ENCODE data around the gene BTBD19.

The BTBD19 gene

GRCh38 chr1:44857446-44857845, 49.1 kb downstream of the BTBD19 start:
- no peak for DNase-seq

- DNase-seq: no peak
These were observed 52.0 kb downstream of the BTBD19 start for GRCh38 chr1:44860331-44860730.

- DNase-seq: no peak
These were observed 52.6 kb downstream of the BTBD19 start for GRCh38 chr1:44860891-44861425.

GRCh38 chr1:44862829-44863401, 54.6 kb downstream of the BTBD19 start:
- no peak for DNase-seq
